Measurements from ENCODE around the gene NTN3. TPM values are rescaled to one million over a fixed set of nuclear protein-coding genes. Genes with fewer than 3 reads are reported as not detected.

The NTN3 gene
- total RNA-seq, 1 experiment from 2014 or later, result 0.39 TPM

DNA sequence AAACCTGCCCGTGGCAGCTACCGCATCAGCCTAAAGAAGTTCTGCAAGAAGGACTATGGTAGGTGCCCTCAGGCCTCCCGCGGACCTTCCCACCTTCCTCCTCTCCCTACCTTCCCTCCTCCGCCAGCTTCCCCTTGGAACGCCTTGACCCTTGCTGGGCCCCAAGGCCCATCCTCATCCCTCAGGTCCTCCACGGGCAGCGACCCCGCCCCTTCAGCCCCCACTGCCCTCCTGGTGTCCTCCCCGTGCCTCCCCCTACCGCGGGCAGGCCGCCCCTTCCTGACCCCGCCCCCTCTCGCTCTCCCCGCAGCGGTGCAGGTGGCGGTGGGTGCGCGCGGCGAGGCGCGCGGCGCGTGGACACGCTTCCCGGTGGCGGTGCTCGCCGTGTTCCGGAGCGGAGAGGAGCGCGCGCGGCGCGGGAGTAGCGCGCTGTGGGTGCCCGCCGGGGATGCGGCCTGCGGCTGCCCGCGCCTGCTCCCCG is 2.4 kb downstream of the NTN3 start:
- H3K9me3 ChIP-seq, result no peaks in the 10 kb centered on the region
- TF ChIP-seq, protein P1, sequence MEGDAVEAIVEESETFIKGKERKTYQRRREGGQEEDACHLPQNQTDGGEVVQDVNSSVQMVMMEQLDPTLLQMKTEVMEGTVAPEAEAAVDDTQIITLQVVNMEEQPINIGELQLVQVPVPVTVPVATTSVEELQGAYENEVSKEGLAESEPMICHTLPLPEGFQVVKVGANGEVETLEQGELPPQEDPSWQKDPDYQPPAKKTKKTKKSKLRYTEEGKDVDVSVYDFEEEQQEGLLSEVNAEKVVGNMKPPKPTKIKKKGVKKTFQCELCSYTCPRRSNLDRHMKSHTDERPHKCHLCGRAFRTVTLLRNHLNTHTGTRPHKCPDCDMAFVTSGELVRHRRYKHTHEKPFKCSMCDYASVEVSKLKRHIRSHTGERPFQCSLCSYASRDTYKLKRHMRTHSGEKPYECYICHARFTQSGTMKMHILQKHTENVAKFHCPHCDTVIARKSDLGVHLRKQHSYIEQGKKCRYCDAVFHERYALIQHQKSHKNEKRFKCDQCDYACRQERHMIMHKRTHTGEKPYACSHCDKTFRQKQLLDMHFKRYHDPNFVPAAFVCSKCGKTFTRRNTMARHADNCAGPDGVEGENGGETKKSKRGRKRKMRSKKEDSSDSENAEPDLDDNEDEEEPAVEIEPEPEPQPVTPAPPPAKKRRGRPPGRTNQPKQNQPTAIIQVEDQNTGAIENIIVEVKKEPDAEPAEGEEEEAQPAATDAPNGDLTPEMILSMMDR (IDR thresholded peaks at IDR 0.05; ENCODE audit: insufficient read depth in 1 of 2, low read depth in 1 of 2, low read length in 1 of 2, severe bottlenecking in 1 of 2, unreplicated experiment in 1 of 2), result no peak
- Mint-ChIP-seq H3K36me3 (ENCODE audit: insufficient read depth, unreplicated experiment) (peaks cover 6% of the 10 kb centered on the region), H3K27ac (ENCODE audit: unreplicated experiment) (no peak overlapping the region), H3K4me1 (ENCODE audit: low read depth, unreplicated experiment) (peaks cover 11% of the 10 kb centered on the region), H3K9me3 (ENCODE audit: unreplicated experiment) (no peaks in the 10 kb centered on the region), H3K27me3 (ENCODE audit: insufficient read depth, unreplicated experiment) (no peaks in the 10 kb centered on the region), H3K4me3 (ENCODE audit: unreplicated experiment) (peak overlapping the region; percentile 62)
- intact Hi-C loops (cut with micrococcal nuclease; ENCODE audit: unreplicated experiment), result no loop called here
- DNase-seq, result peak; percentile 47 to 62
- peaks cover 38% of the 10 kb centered on the region for H3K4me1 ChIP-seq
- no TSS peak for BruUV-seq (replicated peaks)
- ChIA-PET CTCF (interaction anchor here (1.5 kb wide), 1 partner anchor 11 kb away, joined by 4 read pairs; no protein-coding TSS in a partner anchor), POLR2A (no interaction called here)
- no peaks in the 10 kb centered on the region for H3K36me3 ChIP-seq (ENCODE audit: control insufficient read depth, insufficient read depth, low read length)
- H3K27me3 ChIP-seq (replicated peaks; ENCODE audit: control insufficient read depth, insufficient read depth, low read length), result no peaks in the 10 kb centered on the region
- H3K4me3 ChIP-seq (ENCODE audit: low read depth, low read length), result peak overlapping the region; percentile 92

DNA sequence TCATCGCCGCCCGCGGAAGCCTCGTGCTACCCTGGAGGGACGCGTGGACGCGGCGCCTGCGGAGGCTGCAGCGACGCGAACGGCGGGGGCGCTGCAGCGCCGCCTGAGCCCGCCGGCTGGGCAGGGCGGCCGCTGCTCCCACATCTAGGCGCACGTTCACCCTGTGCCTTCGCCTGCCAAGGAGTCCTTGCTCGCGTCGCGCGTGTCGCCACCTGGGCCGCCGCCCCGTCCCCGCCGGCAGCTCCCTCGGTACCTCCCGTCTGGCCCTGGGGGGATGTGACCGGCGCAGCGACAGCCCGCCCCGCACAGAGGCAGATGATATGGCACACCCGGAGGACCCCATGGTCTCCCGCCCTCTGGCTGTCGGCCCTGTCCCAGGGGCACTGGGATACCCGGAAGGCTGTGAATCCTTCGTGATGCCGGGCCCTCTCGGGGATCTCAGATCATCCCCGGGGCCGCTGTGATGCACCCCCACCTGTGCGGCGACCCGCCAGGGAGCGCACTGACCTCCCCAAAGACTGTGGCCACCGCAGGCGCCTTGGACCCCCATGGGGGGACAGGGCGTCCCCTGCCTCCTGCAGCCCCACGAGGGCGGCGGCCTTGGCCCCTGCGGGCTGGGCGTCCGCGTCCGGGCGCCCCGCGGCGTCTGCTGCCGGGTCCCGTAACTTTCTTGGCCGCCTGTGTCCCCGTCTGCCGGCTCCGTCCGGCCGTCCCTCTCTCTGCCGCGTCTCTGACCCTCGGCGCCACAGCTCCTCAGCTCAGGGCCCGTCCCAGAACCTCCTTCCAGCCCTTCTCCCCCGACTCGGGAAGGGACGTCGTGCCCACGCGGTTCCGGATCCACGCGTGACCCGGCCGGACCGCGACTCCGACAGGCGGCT is 3.1 kb downstream of the NTN3 start:
- H3K27me3 ChIP-seq (replicated peaks; ENCODE audit: control insufficient read depth, insufficient read depth, low read length), result no peaks in the 10 kb centered on the region
- Mint-ChIP-seq H3K36me3 (ENCODE audit: insufficient read depth, unreplicated experiment) (peaks cover 6% of the 10 kb centered on the region), H3K4me3 (ENCODE audit: unreplicated experiment) (peak overlapping the region; percentile 73), H3K9me3 (ENCODE audit: unreplicated experiment) (no peaks in the 10 kb centered on the region), H3K27ac (ENCODE audit: unreplicated experiment) (no peak overlapping the region), H3K4me1 (ENCODE audit: low read depth, unreplicated experiment) (peaks cover 11% of the 10 kb centered on the region), H3K27me3 (ENCODE audit: insufficient read depth, unreplicated experiment) (no peaks in the 10 kb centered on the region)
- no TSS peak for BruUV-seq (replicated peaks)
- intact Hi-C loops (cut with micrococcal nuclease; ENCODE audit: unreplicated experiment), result loop anchor here (2.0 kb wide), 1 partner anchor 27 kb away; no protein-coding TSS in a partner anchor
- no peaks in the 10 kb centered on the region for H3K9me3 ChIP-seq
- peak overlapping the region; percentile 92 for H3K4me3 ChIP-seq (ENCODE audit: low read depth, low read length)
- TF ChIP-seq, protein P1 (IDR thresholded peaks at IDR 0.05; ENCODE audit: insufficient read depth in 1 of 2, low read depth in 1 of 2, low read length in 1 of 2, severe bottlenecking in 1 of 2, unreplicated experiment in 1 of 2), result peak in 1 of 2 experiments; percentile 13
- ChIA-PET CTCF (interaction anchor here (0.5 to 1.7 kb wide), 6 partner anchors 11 to 322 kb away, joined by 3 to 8 read pairs (median 4); no protein-coding TSS in a partner anchor), POLR2A (interaction anchor here (1.3 kb wide), 1 partner anchor 14 kb away, joined by 4 read pairs; the partner anchor contains the start of gene TEDC2)
- DNase-seq, result peak in 1 of 2 experiments; percentile 44
- H3K36me3 ChIP-seq (ENCODE audit: control insufficient read depth, insufficient read depth, low read length), result no peaks in the 10 kb centered on the region
- H3K4me1 ChIP-seq, result peaks cover 33% of the 10 kb centered on the region

DNA sequence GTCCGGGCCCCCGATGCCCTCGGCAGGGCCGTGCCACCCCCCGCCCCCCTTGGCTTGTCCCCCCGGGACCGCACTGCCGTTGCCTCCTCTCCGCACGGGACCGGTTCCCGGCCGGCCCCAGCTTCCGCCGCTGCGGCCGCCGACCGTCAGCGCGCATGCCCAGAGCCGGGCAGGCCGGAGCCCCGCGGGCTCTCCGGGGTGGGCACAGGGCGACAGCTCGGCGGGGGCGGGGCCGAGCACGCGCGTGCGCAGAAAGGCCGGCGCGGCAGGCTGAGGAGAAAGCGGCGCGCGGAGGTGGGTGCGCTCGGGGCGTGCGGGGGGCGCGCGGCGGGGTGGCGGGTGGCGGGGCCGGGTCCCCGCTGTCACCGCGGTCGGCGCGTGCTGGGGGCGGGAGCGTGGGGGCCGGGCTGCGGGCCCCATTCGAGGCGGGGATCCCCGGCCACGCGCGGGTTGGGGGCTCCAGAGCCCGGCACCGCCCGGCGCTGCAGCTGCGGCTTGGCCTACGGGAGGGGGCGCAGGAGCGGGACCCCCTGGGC is 3.8 kb downstream of the NTN3 start, which contains the start of gene TBC1D24:
TSS of gene TBC1D24 (plus strand) at position 251 of the 536 bp plus-strand sequence. CDS start 21,022 bp downstream, outside the sequence.
- no peaks in the 10 kb centered on the region for H3K27me3 Mint-ChIP-seq (ENCODE audit: insufficient read depth, unreplicated experiment)
- H3K27me3 ChIP-seq (replicated peaks; ENCODE audit: control insufficient read depth, insufficient read depth, low read length), result no peaks in the 10 kb centered on the region
- H3K36me3 Mint-ChIP-seq (ENCODE audit: insufficient read depth, unreplicated experiment), result peaks cover 12% of the 10 kb centered on the region
- H3K27ac Mint-ChIP-seq (ENCODE audit: unreplicated experiment), result no peak within 1 kb of the TSS
- H3K4me1 Mint-ChIP-seq (ENCODE audit: low read depth, unreplicated experiment), result peaks cover 8% of the 10 kb centered on the region
- peaks cover 27% of the 10 kb centered on the region for H3K4me1 ChIP-seq
- H3K4me3 ChIP-seq (ENCODE audit: low read depth, low read length), result peak within 1 kb of the TSS; percentile 92
- TF ChIP-seq, protein P1 (IDR thresholded peaks at IDR 0.05; ENCODE audit: insufficient read depth in 1 of 2, low read depth in 1 of 2, low read length in 1 of 2, severe bottlenecking in 1 of 2, unreplicated experiment in 1 of 2), result no peak
- peak; percentile 83 to 92 for DNase-seq
- no TSS peak for BruUV-seq (replicated peaks)
- no peaks in the 10 kb centered on the region for H3K9me3 ChIP-seq
- H3K4me3 Mint-ChIP-seq (ENCODE audit: unreplicated experiment), result peak within 1 kb of the TSS; percentile 73
- no peaks in the 10 kb centered on the region for H3K36me3 ChIP-seq (ENCODE audit: control insufficient read depth, insufficient read depth, low read length)
- CTCF ChIA-PET, result interaction anchor here (0.5 to 1.7 kb wide), 4 partner anchors 13 to 323 kb away, joined by 3 to 8 read pairs (median 4); no protein-coding TSS in a partner anchor
- POLR2A ChIA-PET, result interaction anchor here (1.3 kb wide), 1 partner anchor 15 kb away, joined by 4 read pairs; the partner anchor contains the start of gene TEDC2
- intact Hi-C loops (cut with micrococcal nuclease; ENCODE audit: unreplicated experiment), result loop anchor here (2.0 kb wide), 1 partner anchor 26 kb away; no protein-coding TSS in a partner anchor
- no peaks in the 10 kb centered on the region for H3K9me3 Mint-ChIP-seq (ENCODE audit: unreplicated experiment)

Measured in Caco-2 (cell line).